ENCODE results near the gene VASH1.

DNA sequence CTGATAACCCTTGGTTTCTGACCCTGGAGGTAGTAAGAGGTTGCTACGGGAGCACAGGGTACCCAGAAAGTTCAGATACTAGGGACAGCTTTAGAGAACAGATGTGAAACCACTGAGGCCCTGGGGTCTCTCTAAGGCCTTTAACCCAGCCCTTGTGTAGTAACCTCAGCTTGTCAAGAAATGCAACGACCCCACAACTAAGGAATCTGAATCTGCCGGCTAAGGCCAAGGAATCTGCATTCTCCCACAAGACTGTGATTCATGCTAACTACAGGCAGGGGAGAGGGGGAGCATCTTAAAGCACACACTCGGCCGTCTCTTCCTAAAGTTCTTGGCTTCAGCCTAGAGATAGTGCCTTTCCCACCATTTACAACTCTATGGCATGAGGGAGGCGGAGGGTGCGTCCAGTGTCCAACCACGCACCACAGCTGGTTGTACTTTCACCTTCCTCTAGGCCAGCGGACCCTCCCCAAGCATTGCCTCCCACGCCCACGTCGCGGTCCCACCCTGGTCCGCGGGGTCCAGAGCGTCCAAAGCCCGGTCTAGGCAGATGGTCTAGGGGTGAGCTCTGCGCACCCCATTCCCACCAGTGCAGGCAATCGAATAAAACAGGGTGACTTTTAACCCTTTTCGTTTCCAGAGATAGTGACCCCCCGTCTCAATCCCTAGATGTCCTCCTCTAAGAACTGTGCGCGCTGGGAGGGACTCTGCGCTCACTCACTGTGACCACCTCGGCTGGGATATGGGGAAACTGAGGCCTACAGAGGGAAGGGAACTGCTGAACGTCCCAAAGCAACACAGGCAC is 735 bp upstream of the VASH1 start:
- TF ChIP-seq, protein P1, sequence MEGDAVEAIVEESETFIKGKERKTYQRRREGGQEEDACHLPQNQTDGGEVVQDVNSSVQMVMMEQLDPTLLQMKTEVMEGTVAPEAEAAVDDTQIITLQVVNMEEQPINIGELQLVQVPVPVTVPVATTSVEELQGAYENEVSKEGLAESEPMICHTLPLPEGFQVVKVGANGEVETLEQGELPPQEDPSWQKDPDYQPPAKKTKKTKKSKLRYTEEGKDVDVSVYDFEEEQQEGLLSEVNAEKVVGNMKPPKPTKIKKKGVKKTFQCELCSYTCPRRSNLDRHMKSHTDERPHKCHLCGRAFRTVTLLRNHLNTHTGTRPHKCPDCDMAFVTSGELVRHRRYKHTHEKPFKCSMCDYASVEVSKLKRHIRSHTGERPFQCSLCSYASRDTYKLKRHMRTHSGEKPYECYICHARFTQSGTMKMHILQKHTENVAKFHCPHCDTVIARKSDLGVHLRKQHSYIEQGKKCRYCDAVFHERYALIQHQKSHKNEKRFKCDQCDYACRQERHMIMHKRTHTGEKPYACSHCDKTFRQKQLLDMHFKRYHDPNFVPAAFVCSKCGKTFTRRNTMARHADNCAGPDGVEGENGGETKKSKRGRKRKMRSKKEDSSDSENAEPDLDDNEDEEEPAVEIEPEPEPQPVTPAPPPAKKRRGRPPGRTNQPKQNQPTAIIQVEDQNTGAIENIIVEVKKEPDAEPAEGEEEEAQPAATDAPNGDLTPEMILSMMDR (IDR thresholded peaks at IDR 0.05) = no peak
- TF ChIP-seq POLR2AphosphoS5 (IDR thresholded peaks at IDR 0.05) = no peak

Measured in esophagus muscularis mucosa (tissue), 3 donors.